HG03175 (cell line): Measurements from ENCODE around the gene CD2BP2.
A peak's percentile ranks its signal among the peaks of the same experiment; 100 is the strongest.

ENCODE experiments used
- ATAC-seq: cut with Tn5 transposase; IDR thresholded peaks from one replicate; pipeline ENCODE4 v1.9.1; 2021; ENCODE audit warnings: mild to moderate bottlenecking, moderate library complexity; ENCODE audit not compliant: unreplicated experiment

Gene CD2BP2

DNA sequence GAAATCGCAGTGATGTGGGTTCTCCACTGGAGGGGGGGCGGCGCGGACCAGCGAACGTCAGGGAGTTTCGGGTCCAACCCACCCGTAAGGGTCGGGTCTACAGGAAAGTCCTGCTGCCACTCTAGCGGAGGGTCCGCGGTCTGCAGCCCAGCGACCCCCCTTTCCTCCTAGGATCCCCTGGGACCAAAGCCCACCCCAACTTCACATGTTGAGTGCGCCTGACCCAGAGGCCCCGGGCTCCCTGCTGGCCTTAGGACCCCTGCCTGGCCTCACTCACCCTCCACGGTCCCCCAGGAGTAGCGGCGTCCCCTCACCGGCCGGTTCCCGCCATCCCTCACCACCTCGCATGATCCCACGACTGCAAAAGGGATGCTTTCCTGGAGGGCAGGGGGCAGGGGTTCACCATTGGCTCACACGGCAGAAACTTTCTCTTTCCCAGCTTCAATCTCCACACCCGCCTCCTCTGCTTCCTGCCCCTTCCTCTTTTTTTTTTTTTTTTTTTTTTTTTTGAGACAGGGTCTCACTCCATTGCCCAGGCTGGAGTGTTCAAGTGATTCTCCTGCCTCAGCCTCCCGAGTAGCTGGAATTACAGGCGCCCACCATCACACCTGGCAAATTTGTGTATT lies 24.2 kb upstream of the CD2BP2 start:
- no peak for ATAC-seq

DNA sequence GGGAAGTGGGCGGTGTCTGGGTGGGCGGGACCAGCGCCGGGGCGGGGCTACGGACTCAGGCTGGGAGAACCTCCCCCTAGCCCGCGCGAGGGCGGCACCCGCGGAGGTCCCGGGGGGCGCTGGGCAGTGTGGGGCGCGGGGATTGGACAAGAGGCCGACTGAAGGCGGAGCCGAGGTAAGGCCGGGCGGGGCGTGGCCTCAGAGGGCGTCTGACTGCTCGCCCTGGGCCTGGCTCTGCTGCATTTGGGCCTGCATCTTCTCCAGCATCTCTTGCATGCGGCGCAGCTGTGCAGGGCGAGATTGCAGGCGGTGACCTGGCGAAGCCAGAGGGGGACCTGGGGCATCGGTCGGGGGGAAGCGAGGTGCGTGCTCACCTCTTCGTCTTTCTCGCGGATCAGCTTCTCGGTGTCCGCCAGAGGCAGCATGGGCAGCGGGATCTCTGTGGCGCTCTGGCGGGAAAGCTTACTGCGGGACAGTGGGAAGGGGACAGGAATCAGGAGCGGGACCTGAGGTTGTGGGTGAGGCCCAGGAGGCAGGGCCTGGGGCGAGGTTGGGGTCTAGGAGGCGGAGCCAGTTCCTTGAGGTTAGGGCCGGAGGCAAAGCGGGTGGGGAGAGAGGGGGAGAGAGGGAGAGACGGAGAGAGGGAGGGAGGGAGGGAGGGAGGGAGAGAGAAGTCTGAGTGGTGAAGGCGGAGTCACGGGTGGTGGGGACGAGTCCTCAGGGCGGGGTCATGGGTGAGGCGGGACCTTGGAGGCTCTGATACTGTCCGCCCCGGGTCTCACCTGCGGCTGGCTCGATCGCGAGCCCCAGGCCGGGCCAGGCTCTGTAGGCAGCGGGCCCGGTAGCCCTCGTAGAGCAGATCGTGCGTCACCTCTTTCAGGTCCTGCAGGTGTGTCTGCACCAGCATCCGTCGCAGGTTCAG lies 23.4 kb upstream of the CD2BP2 start:
- ATAC-seq: peak; percentile 88

- ATAC-seq: peak; percentile 28
Observed at GRCh38 chr16:30377812-30378235, 22.7 kb upstream of the CD2BP2 start.

DNA sequence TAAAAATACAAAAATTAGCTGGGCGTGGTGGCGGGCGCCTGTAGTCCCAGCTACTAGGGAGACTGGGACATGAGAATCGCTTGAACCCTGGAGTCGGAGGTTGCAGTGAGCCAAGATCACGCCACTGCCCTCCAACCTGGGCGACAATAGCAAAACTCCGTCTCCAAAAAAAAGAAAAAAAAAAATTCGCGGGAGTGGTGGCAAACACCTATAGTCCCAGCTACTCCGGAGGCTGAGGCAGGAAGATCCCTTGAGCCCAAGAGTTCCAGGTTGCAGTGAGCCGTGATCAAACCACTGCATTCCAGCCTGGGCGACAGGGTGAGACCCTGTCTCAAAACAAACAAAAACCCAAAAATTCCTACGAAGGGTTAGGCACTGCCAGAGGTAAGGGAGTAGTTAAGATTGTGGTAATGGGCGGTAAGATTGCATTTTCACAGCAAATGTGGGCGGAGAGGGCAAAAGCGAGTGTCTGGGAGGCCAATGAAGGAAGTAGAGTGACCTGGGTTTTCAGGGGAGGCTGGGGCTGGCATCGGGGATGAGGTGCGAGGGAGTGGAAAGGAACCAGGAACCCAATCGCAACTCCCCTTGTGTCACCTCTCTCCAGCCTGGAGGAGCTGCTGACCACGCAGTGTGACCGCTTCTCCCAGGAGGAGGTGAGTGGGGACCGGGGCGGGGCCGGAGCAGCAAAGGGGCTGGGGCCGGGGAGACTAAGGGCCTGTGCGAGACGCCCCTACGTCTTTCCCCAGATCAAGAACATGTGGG lies 22.1 kb upstream of the CD2BP2 start:
- no peak for ATAC-seq

DNA sequence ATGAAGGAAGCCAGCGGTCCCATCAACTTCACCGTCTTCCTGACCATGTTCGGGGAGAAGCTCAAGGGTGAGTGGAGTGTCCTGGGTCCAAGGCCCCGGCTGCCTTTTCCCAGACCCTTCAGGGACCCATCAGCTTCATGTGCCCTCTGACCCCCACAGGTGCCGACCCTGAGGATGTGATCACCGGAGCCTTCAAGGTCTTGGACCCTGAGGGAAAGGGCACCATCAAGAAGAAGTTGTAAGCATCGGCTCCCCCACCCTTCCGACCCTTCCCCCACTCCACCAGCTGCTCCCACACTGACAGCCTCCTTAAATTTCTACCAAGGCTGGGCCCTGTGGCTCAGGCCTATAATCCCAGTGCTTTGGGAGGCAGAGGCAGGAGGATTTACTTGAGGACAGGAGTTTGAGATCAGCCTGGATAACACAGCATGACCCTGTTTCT lies 21.4 kb upstream of the CD2BP2 start:
- no peak for ATAC-seq

- ATAC-seq: no peak
Observed at GRCh38 chr16:30375864-30376263, 20.8 kb upstream of the CD2BP2 start.

- no peak for ATAC-seq
Observed at GRCh38 chr16:30374538-30374937, 19.4 kb upstream of the CD2BP2 start, which contains the start of gene MYL11. Gene MYL11 (plus strand): TSS chr16:30374802. CDS start chr16:30374858, 56 bp downstream.

- ATAC-seq: no peak
Observed at GRCh38 chr16:30372725-30373124, 17.6 kb upstream of the CD2BP2 start.

DNA sequence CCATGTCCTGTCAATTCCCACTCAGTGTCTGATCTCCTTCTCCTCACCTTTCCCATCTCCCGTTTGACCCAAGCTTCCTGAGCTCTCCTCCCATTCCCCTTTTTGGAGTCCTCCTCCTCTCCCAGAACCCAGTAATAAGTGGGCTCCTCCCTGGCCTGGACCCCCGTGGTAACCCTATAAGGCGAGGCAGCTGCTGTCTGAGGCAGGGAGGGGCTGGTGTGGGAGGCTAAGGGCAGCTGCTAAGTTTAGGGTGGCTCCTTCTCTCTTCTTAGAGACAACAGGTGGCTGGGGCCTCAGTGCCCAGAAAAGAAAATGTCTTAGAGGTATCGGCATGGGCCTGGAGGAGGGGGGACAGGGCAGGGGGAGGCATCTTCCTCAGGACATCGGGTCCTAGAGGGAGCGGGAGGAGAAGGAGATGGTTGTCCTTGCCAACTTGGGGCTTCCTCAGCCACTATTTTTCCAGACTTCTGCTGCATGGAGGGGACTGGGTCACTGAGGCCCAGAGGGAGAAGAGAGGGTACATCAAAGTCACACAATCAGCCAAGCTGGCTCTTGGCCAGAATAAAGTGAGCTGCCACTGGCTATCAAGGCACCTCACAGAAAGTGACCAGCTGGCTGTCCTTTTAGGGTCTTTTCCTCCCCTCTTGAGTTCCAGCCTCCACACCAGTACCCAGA lies 17.1 kb upstream of the CD2BP2 start:
- no peak for ATAC-seq

DNA sequence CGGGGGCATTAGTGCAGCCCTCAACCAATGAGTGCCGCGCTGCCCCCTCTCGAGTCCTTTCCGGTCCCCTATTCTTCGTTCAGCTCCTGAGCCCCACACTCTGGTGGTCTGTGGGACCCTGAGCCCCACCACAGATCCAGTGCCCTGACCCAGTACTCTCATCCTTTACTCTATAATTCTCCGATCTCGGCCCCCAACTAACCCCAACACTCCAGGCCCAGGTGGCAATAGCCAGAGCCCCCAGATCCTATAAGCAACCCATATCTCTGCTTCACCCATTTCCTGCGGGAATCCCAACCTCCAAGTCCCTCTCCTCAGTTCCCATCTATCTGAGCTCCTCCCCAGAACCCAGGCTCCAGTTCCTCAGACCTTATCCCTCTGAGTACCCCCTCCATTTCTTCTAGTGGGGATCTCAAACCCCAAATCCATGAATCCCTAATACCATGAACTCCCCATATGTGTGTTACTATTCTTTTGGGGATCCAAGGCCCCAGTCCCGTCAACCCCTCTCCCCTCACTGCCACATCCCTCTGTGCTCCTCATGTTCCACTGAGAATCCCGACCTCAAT lies 16.2 kb upstream of the CD2BP2 start:
- no peak for ATAC-seq

GRCh38 chr16:30370456-30371247 lies 15.5 kb upstream of the CD2BP2 start, which contains the start of gene TBC1D10B:
Gene TBC1D10B (minus strand): TSS chr16:30370494. CDS start chr16:30370183, 311 bp downstream.
- ATAC-seq: peak; percentile 80

DNA sequence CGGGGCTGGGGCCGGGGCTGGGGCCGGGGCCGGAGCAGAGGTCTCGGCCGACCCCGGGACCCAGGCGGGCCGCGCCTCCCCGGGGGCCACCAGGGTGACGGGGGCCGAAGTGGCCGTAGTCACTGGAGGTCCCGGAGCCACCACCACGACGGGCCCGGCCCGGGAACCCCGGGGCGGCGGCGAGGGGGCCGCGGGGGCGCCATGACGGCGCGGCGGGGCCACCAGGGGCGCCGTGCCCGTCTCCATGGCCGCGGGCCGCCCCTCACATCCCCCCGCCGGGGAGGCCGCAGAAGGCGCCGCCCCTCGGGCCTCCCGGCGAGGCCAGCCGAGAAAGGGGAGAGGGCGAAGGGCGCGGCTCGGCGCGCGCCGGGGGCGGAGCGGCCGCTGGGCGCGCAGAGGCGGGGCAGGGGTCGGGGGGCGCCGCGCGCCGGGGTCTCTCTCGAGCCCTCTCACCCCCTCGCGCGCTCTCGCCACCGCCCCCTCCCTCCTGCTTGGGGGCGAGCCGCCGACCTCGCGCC lies 14.9 kb upstream of the CD2BP2 start:
- peak; percentile 10 for ATAC-seq

DNA sequence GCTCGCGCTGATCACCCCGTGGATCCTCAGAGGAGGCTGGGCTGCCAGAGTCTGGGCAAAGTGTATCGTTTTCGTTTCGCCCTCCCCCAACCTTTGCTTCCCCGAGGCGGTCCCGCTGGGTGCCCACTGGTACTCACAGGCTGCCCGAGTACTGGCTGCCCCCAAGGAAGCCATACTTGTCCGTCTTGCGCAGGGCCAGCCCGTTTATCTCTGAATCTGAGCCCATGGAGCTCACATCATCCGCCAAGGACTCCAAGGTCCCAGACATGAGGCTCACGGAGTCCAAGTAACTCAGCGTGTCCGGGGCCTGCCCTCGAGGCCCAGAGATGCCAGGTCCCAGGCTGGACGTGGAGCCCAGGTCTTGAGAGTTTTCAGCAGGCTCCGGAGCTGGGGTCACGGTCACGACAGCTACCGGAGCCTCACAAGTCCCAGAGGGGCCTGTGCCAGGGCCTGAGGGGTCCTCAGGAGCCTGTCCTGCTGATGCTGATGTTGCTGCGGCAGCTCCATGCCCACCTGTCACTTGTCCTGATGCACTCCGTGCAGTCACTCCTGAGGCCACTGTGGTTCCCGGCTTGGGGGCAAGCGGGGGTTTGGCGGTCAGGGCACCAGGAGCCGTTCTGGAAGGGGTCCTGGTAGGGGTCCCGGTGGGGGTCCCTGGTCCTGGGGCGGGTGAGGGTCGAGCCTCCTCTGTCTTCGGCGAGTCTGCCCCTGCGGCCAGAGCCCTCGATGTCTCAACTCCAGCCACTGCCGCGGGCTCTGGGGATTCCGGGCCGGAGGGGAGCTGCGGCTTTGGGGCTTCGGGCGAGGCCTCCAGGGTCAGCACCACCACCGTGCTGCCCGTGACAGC lies 14.2 kb upstream of the CD2BP2 start:
- no peak for ATAC-seq

DNA sequence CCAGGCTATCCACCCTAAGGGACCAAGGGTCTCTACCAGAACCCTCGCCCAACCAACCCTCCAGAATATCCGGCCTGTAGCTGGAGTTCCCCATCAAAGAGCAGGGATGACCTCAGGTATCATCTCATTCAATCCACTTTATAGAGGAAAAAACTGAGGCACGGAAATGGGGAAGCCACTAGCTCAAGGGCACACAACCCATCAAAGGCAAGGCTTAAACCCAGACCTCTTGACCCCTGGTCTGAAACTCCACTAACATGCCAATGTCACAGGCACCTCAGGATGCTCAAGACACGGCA lies 13.6 kb upstream of the CD2BP2 start:
- no peak for ATAC-seq

DNA sequence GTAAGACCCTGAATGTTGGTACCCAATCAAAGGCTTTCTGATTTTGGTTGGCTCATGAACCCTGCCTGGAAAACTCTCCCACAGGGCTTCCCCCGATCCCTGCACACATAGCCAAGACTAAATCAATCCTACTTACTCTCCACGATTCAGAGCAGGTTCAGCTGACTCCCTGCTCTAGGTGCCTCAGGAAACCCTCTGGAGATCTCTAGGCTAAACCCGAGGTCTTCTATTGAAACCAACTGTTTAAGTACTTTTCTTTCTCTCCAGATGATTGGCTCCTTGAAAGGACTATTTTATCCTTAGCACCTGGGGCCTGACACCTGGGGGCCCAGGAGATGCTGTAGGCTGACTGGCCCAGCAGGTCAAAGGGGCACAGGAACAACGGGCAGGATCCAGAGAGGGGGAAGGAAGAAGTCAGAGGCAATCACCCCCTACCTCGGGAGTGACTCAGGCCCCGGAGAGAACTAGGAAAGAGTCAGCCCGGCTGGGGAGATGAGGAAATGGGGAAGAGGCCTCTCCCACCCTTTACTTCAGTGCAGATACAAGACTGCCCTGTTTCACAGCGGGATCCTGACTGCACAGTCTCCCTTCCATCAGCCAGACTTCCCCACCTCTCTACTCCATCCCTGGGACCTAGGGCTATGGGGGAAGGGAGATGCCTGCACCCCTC lies 13.1 kb upstream of the CD2BP2 start:
- no peak for ATAC-seq

DNA sequence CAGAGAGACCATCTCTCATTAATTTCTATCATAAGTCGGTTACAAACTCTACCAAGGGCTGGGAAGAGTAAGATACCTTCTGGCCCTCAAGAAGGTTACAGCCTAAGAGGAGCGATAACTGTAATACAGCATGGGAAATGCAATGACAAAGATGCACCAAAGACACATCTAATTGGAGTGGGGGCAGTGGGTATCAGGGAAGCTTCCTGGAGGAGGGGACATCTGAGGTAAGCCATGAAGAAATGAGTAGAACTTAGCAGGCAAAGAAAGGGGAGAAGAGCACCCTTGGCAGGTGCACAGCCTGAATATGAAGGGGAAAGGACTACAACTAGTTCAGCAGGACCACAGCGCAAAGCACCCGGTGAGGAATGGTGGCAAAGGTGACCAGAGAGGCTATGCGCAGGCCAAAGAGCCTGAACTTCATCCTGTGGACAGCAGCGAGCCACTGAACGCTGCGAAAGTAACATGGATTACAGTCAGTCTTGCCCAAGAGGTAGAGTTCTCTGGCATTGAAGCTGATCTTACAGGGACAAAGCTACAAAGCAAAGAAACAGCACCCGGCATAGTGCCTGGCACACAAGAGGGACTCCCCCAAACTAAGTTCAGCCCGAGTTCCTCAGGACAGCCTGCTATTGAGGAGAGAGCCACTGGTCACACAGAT lies 12.4 kb upstream of the CD2BP2 start:
- no peak for ATAC-seq

GRCh38 chr16:30366511-30366910 lies 11.4 kb upstream of the CD2BP2 start:
- no peak for ATAC-seq

DNA sequence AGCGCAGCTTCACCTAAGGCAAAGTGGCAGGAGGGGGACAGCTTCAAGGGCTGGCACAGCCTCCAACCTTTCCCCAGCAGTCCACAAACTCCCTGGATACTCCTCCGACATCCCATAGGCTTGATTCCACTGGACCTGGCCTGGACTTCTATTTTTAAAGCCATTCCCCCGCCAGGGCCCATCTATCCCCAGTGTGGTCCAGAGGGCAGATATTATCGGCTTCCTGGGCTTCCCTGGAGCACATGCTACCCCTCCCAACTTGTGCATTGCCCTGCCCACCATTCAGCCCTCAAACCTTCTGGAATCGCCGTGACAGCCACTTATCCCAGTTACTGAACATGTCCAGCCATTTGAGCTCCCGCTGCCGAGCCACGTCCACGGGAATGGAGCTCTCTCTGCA lies 10.1 kb upstream of the CD2BP2 start:
- ATAC-seq: no peak
